ENCODE results near the gene TTC8.

- TF ChIP-seq CTCF (IDR thresholded peaks at IDR 0.05) (no peak), EP300 (IDR thresholded peaks at IDR 0.05) (no peak)
These were observed 33.8 kb upstream of the TTC8 start for GRCh38 chr14:88790501-88791251.
